Liver (tissue), 3 donors: ENCODE results near the gene DPP4.

ENCODE experiments used
- ATF3 ChIP-seq: IDR thresholded peaks from 2 replicates; pipeline ENCODE4 v1.6.1; 2016; ENCODE audit warnings: antibody characterized with exemption
- CTCF ChIP-seq: fragments of 150-350 bp; IDR thresholded peaks from 2 replicates; pipeline ENCODE4 v1.5.1; 2017; ENCODE audit warnings: improper control_type of control experiment, low read depth, low read length; ENCODE audit not compliant: missing input control
- EGR1 ChIP-seq, 2 donors: IDR thresholded peaks; 2 replicates each; pipeline ENCODE4 v1.6.1; 2016 to 2018; ENCODE audit warnings: antibody characterized with exemption in 2 of 2, low read depth in 2 of 2
- FOXA1 ChIP-seq: IDR thresholded peaks from 2 replicates; pipeline ENCODE4 v1.6.1; 2016; ENCODE audit warnings: antibody characterized with exemption
- JUND ChIP-seq, 2 donors: IDR thresholded peaks; 2 replicates each; pipeline ENCODE4 v1.6.1; 2016; ENCODE audit warnings: antibody characterized with exemption in 2 of 2
- MAX ChIP-seq: IDR thresholded peaks from 2 replicates; pipeline ENCODE4 v1.6.1; 2016; ENCODE audit warnings: antibody characterized with exemption
- RAD21 ChIP-seq, 2 donors: IDR thresholded peaks; 2 replicates each; pipeline ENCODE4 v1.6.1; 2016; ENCODE audit warnings: antibody characterized with exemption in 2 of 2, mild to moderate bottlenecking in 2 of 2
- REST ChIP-seq: IDR thresholded peaks from 2 replicates; pipeline ENCODE4 v1.6.1; 2016; ENCODE audit warnings: antibody characterized with exemption, mild to moderate bottlenecking
- RXRA ChIP-seq, 2 donors: IDR thresholded peaks; 2 replicates each; pipeline ENCODE4 v1.6.1; 2017 to 2018; ENCODE audit warnings: antibody characterized with exemption in 2 of 2, mild to moderate bottlenecking in 1 of 2
- SP1 ChIP-seq: IDR thresholded peaks from 2 replicates; pipeline ENCODE4 v1.6.1; 2018; ENCODE audit warnings: antibody characterized with exemption, mild to moderate bottlenecking
- TAF1 ChIP-seq: conservative IDR thresholded peaks from 2 replicates; pipeline ENCODE4 v1.6.1; 2016; ENCODE audit warnings: antibody characterized with exemption, mild to moderate bottlenecking
- YY1 ChIP-seq: IDR thresholded peaks from 2 replicates; pipeline ENCODE4 v1.6.1; 2016; ENCODE audit warnings: antibody characterized with exemption, mild to moderate bottlenecking
- ZBTB33 ChIP-seq: IDR thresholded peaks from 2 replicates; pipeline ENCODE4 v1.6.1; 2016; ENCODE audit warnings: antibody characterized with exemption
- donor health status: healthy.
- donor health status: healthy.

- TF ChIP-seq CTCF (no peak), ZBTB33 (no peak), SP1 (no peak), JUND (IDR thresholded peaks at IDR 0.05) (no peak), RAD21 (IDR thresholded peaks at IDR 0.05) (no peak), MAX (no peak), REST (no peak), RXRA (IDR thresholded peaks at IDR 0.05) (no peak), ATF3 (no peak), TAF1 (no peak), YY1 (no peak), EGR1 (IDR thresholded peaks at IDR 0.05; ENCODE audit: low read depth in 2 of 2) (no peak), FOXA1 (no peak)
Measured at GRCh38 chr2:162074928-162075688, 1.1 kb upstream of the DPP4 start.
